ENCODE measurements around the gene LILRB2. TPM values are rescaled to one million over a fixed set of nuclear protein-coding genes. Genes with fewer than 3 reads are reported as not detected.

Gene LILRB2
- total and polyA plus RNA-seq, 9 of the 15 experiments (the other 6 are each of a cell fraction or from before 2014, with no cell fraction given): not detected

GRCh38 chr19:54257116-54257480, 23.8 kb downstream of the LILRB2 start, which contains the start of gene LILRB5:
TSS of gene LILRB5 (minus strand) at chr19:54257273. CDS start at chr19:54257193, 80 bp downstream.
- in situ Hi-C loops (cut with MboI): no loop called here

More at GRCh38 chr19:54257116-54257480, 23.8 kb downstream of the LILRB2 start, which contains the start of gene LILRB5:
- H3K27ac ChIP-seq (ENCODE audit: extremely low read depth, low read depth, low read length): no peak within 1 kb of the TSS
- H3K4me2 ChIP-seq (ENCODE audit: insufficient read depth, low read length): no peak within 1 kb of the TSS
- CTCF ChIA-PET (ENCODE audit: low intra/inter-chr PET ratio): no interaction called here
- POLR2A ChIA-PET: interaction anchor here (0.5 to 1.2 kb wide), 4 partner anchors 26 to 285 kb away, joined by 3 to 5 read pairs (median 3); partner anchors contain the start of genes CNOT3 and LENG1
- WGBS (ENCODE audit: insufficient coverage, low coverage, missing lambda C conversion rate): 0% methylated on average over 8 of the region's 9 CpGs
- H3K4me1 ChIP-seq (replicated peaks in 1 of 2; ENCODE audit: control insufficient read depth in 2 of 2, insufficient read depth in 2 of 2, low read length in 2 of 2): no peaks in the 10 kb centered on the region; a peak in 2 of 5 replicates
- peak within 1 kb of the TSS in 1 of 2 experiments; percentile 23; a peak in 1 of 4 replicates for H3K9ac ChIP-seq (ENCODE audit: insufficient read depth in 1 of 2, low read depth in 2 of 2, low read length in 2 of 2)
- ATAC-seq (no peak; the same call in 2 of the 3 replicates), FAIRE-seq (no peak), DNase-seq (ENCODE audit: extremely low read depth in 1 of 4, low spot score in 3 of 4) (no peak)
- no peak within 1 kb of the TSS for H3K4me3 ChIP-seq
- H3K9me3 ChIP-seq (replicated peaks; ENCODE audit: control insufficient read depth, insufficient read depth, low read depth, low read length): no peaks in the 10 kb centered on the region
- no peaks in the 10 kb centered on the region for H3K9me1 ChIP-seq (ENCODE audit: control insufficient read depth, insufficient read depth, low read length)
- BruUV-seq (replicated peaks): no TSS peak
- H3K27me3 ChIP-seq (ENCODE audit: control insufficient read depth in 2 of 2, insufficient read depth in 2 of 2, low read length in 2 of 2): peaks cover 56 to 79% of the 10 kb centered on the region in 2 experiments
- H2AFZ ChIP-seq (ENCODE audit: low read depth, low read length): no peak within 1 kb of the TSS
- TF ChIP-seq CEBPG (CRISPR knock-in tag; IDR thresholded peaks at IDR 0.05): no peak
- TF ChIP-seq CEBPG (tag; conservative IDR thresholded peaks at IDR 0.05 in 1 of 2, IDR thresholded peaks at IDR 0.05 in 1 of 2): no peak
- no peak for TF ChIP-seq SRF (CRISPR knock-in tag; IDR thresholded peaks at IDR 0.05)
- TF ChIP-seq ERF (CRISPR knock-in tag; IDR thresholded peaks at IDR 0.05): no peak
- TF ChIP-seq, protein P1, sequence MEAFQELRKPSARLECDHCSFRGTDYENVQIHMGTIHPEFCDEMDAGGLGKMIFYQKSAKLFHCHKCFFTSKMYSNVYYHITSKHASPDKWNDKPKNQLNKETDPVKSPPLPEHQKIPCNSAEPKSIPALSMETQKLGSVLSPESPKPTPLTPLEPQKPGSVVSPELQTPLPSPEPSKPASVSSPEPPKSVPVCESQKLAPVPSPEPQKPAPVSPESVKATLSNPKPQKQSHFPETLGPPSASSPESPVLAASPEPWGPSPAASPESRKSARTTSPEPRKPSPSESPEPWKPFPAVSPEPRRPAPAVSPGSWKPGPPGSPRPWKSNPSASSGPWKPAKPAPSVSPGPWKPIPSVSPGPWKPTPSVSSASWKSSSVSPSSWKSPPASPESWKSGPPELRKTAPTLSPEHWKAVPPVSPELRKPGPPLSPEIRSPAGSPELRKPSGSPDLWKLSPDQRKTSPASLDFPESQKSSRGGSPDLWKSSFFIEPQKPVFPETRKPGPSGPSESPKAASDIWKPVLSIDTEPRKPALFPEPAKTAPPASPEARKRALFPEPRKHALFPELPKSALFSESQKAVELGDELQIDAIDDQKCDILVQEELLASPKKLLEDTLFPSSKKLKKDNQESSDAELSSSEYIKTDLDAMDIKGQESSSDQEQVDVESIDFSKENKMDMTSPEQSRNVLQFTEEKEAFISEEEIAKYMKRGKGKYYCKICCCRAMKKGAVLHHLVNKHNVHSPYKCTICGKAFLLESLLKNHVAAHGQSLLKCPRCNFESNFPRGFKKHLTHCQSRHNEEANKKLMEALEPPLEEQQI (IDR thresholded peaks at IDR 0.05): no peak
- no peak for TF ChIP-seq FOXJ2 (tag; IDR thresholded peaks at IDR 0.05)
- TF ChIP-seq MLLT1 (IDR thresholded peaks at IDR 0.05): no peak
- TF ChIP-seq, protein P2, sequence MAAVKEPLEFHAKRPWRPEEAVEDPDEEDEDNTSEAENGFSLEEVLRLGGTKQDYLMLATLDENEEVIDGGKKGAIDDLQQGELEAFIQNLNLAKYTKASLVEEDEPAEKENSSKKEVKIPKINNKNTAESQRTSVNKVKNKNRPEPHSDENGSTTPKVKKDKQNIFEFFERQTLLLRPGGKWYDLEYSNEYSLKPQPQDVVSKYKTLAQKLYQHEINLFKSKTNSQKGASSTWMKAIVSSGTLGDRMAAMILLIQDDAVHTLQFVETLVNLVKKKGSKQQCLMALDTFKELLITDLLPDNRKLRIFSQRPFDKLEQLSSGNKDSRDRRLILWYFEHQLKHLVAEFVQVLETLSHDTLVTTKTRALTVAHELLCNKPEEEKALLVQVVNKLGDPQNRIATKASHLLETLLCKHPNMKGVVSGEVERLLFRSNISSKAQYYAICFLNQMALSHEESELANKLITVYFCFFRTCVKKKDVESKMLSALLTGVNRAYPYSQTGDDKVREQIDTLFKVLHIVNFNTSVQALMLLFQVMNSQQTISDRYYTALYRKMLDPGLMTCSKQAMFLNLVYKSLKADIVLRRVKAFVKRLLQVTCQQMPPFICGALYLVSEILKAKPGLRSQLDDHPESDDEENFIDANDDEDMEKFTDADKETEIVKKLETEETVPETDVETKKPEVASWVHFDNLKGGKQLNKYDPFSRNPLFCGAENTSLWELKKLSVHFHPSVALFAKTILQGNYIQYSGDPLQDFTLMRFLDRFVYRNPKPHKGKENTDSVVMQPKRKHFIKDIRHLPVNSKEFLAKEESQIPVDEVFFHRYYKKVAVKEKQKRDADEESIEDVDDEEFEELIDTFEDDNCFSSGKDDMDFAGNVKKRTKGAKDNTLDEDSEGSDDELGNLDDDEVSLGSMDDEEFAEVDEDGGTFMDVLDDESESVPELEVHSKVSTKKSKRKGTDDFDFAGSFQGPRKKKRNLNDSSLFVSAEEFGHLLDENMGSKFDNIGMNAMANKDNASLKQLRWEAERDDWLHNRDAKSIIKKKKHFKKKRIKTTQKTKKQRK (IDR thresholded peaks at IDR 0.05; ENCODE audit: borderline replicate concordance, low read depth, low read length): no peak
- no peak for TF ChIP-seq MLX (CRISPR knock-in tag; conservative IDR thresholded peaks at IDR 0.05)
- no peaks in the 10 kb centered on the region for H3K36me3 ChIP-seq (ENCODE audit: control insufficient read depth, insufficient read depth, low read length)
- no peaks in the 10 kb centered on the region for H3K79me2 ChIP-seq (ENCODE audit: control insufficient read depth, insufficient read depth, low read length)
- intact Hi-C loops (cut with micrococcal nuclease): no loop called here
- H4K20me1 ChIP-seq (replicated peaks; ENCODE audit: control insufficient read depth, insufficient read depth, low read length): peaks cover 11% of the 10 kb centered on the region
